Astrocyte of the spinal cord (primary cell): ENCODE results near the gene TAS1R1.

Experiments used
- DNase-seq: peaks from one replicate; pipeline ENCODE4 v3.0.0; 2011; ENCODE audit warnings: low read depth, low spot score
- H3K4me3 ChIP-seq: 2 replicates; pipeline ENCODE4 v1.5.1; 2011; ENCODE audit warnings: low read depth, mild to moderate bottlenecking, low read length, moderate library complexity
- CTCF ChIP-seq: IDR thresholded peaks from 2 replicates; pipeline ENCODE4 v1.5.1; 2012; ENCODE audit warnings: low read depth, mild to moderate bottlenecking, low read length, inconsistent platforms
- in situ Hi-C: cut with HindIII; loops from 2 replicates; pipeline ENCODE4 v1.10.0; 2017; ENCODE audit warnings: low sequenced_read_pairs

The TAS1R1 gene

GRCh38 chr1:6530504-6531160, 24.5 kb upstream of the TAS1R1 start:
- DNase-seq, result no peak
- H3K4me3 ChIP-seq, result no peak overlapping the region
- in situ Hi-C loops, result no loop called here
- TF ChIP-seq CTCF, result no peak

DNA sequence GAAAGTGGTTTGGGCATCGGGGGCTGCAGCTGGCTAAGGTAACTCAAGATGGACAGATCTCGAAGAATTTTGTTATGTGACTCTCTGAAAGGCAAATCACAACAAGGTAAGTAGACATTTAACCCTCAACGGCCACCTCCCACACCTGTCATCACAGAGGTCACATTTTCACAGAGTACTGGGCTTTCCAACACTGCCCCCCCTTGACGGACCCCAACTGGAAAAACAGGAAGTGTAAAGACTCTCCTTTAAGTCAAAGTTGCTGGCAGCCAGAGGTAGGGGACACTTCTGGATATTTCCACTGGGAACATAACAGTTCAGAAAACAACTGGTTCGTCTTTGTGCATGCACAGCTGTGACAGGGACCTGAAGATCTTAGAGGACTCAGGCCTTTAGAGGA, 23.1 kb upstream of the TAS1R1 start:
- no peak for DNase-seq
- in situ Hi-C loops, result no loop called here
- no peak overlapping the region for H3K4me3 ChIP-seq
- no peak for TF ChIP-seq CTCF

GRCh38 chr1:6534248-6534822, 20.8 kb upstream of the TAS1R1 start:
- in situ Hi-C loops, result no loop called here
- H3K4me3 ChIP-seq, result no peak overlapping the region
- TF ChIP-seq CTCF, result no peak
- no peak for DNase-seq

- in situ Hi-C loops, result no loop called here
- no peak for DNase-seq
- no peak for TF ChIP-seq CTCF
- H3K4me3 ChIP-seq, result no peak overlapping the region
Measured at GRCh38 chr1:6535214-6535613, 19.9 kb upstream of the TAS1R1 start.

GRCh38 chr1:6536291-6536690, 18.8 kb upstream of the TAS1R1 start:
- no peak for TF ChIP-seq CTCF
- no peak for DNase-seq
- in situ Hi-C loops, result no loop called here
- H3K4me3 ChIP-seq, result no peak overlapping the region

DNA sequence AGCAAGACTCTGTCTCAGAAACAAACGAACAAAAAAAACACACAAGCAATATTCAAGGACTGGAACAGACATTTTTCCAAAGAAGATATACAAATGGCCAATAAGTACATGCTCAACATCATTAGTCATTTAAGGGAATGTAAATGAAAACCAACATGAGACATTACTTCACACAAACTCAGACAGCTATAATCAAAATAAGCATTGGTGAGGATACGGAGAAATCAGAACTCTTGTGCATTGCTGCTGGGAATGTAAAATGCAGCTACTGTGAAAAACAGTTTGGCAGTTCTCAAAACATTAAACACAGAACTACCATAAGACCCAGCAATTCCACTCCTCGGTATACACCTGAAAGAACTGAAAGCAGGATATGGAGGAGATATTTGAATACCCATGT, 16.2 kb upstream of the TAS1R1 start:
- no peak for TF ChIP-seq CTCF
- in situ Hi-C loops, result no loop called here
- DNase-seq, result peak; percentile 82
- H3K4me3 ChIP-seq, result no peak overlapping the region
